GM12878 (cell line): ENCODE measurements around the gene MT3. TPM values are rescaled to one million over a fixed set of nuclear protein-coding genes. Genes with fewer than 3 reads are reported as not detected.

Source experiments
- ATAC-seq: fragments of 200-7000 bp; cut with Tn5 transposase; 3 replicates; pipeline ENCODE4 v1.9.1; 2020; ENCODE audit warnings: mild to moderate bottlenecking, moderate library complexity
- BruUV-seq: library from RNA; stranded (reverse); fragments of 400-500 nt; replicated peaks from 2 replicates; lab custom pipeline; 2021; lab: Mats Ljungman, UMichigan
- CTCF ChIA-PET: fragments of 300-600 bp; sonication (Branson Sonifier 250); formaldehyde crosslinking; extraction: SDS; loops from one replicate; lab custom pipeline; 2021; ENCODE audit warnings: inconsistent platforms; lab: Yijun Ruan, JAX
- POLR2A ChIA-PET: fragments of 350-600 bp; formaldehyde crosslinking; extraction: SDS; loops from one replicate; lab custom pipeline; 2021; ENCODE audit warnings: inconsistent platforms; lab: Charles Lee
- RAD21 ChIA-PET: fragments of 300-600 bp; sonication (Branson Sonifier 250); formaldehyde crosslinking; loops from one replicate; lab custom pipeline; 2023; ENCODE audit warnings: antibody characterized with exemption; ENCODE audit not compliant: unreplicated experiment; lab: Charles Lee
- SMC1A ChIA-PET: fragments of 300-600 bp; sonication (Branson Sonifier 250); formaldehyde crosslinking; loops from one replicate; lab custom pipeline; 2023; ENCODE audit not compliant: unreplicated experiment, uncharacterized antibody; lab: Charles Lee
- DNase-seq: peaks from one replicate; pipeline ENCODE4 v3.0.0-alpha.2; 2011; ENCODE audit warnings: low read depth, low spot score
- FAIRE-seq: peaks from 3 replicates; lab custom pipeline; 2011; peaks lifted over from hg19 to GRCh38; lab: Jason Lieb, UNC
- H2AFZ ChIP-seq: 2 replicates; pipeline ENCODE4 v1.6.0; 2011; ENCODE audit warnings: low read depth, low read length, control low read depth; ENCODE audit not compliant: control insufficient read depth
- H3K27ac ChIP-seq: 2 replicates; pipeline ENCODE4 v1.5.1; 2011; ENCODE audit warnings: control low read depth; ENCODE audit not compliant: control insufficient read depth, insufficient read depth
- H3K27me3 ChIP-seq, 2 experiments: replicated peaks in 1 of 2; 2 replicates each; pipeline versions ENCODE4 v1.6.0 to v1.6.1; 2011; ENCODE audit warnings: low read length in 1 of 2; ENCODE audit not compliant: control insufficient read depth in 2 of 2, insufficient read depth in 2 of 2
- H3K36me3 ChIP-seq, 2 experiments: 2 replicates each; pipeline ENCODE4 v1.5.1; 2011; ENCODE audit warnings: low read length in 1 of 2; ENCODE audit not compliant: control insufficient read depth in 2 of 2, insufficient read depth in 2 of 2
- H3K4me1 ChIP-seq: 2 replicates; pipeline ENCODE4 v1.6.1; 2011; ENCODE audit warnings: mild to moderate bottlenecking, low read length, moderate library complexity, mixed read lengths; ENCODE audit not compliant: control insufficient read depth, insufficient read depth
- H3K4me2 ChIP-seq: 2 replicates; pipeline ENCODE4 v1.6.0; 2011; ENCODE audit warnings: control low read depth; ENCODE audit not compliant: control insufficient read depth, insufficient read depth
- H3K4me3 ChIP-seq: fragments of 200-600 bp; sonication (generic); 2 replicates; pipeline ENCODE4 v1.5.1; 2016
- H3K79me2 ChIP-seq: 2 replicates; pipeline ENCODE4 v1.6.0; 2011; ENCODE audit warnings: low read length; ENCODE audit not compliant: control insufficient read depth, insufficient read depth
- H3K9ac ChIP-seq: 2 replicates; pipeline ENCODE4 v1.8.0; 2011; ENCODE audit warnings: low read length, control low read depth, mixed read lengths; ENCODE audit not compliant: control insufficient read depth, insufficient read depth
- H3K9me3 ChIP-seq: replicated peaks from 3 replicates; pipeline ENCODE4 v1.5.1; 2011; ENCODE audit warnings: mild to moderate bottlenecking, low read length; ENCODE audit not compliant: control insufficient read depth, insufficient read depth
- H4K20me1 ChIP-seq: 2 replicates; pipeline ENCODE4 v1.6.0; 2011; ENCODE audit not compliant: control insufficient read depth, insufficient read depth
- ASH2L ChIP-seq: fragments of 300-600, 200-600 bp; sonication (generic); IDR thresholded peaks from 2 replicates; pipeline ENCODE4 v1.6.1; 2017; ENCODE audit warnings: low read depth, mild to moderate bottlenecking, borderline replicate concordance
- EED ChIP-seq: sonication (generic); IDR thresholded peaks from 2 replicates; pipeline ENCODE4 v1.6.1; 2016; ENCODE audit warnings: antibody characterized with exemption, low read depth
- FOXM1 ChIP-seq: IDR thresholded peaks from 2 replicates; pipeline ENCODE4 v1.6.1; 2012; ENCODE audit warnings: low read depth, mild to moderate bottlenecking, inconsistent platforms, low read length, moderate library complexity
- HDGF ChIP-seq: fragments of 450-650 bp; IDR thresholded peaks from 2 replicates; pipeline ENCODE4 v1.6.1; 2016; ENCODE audit warnings: antibody characterized with exemption
- NR2F1 ChIP-seq: fragments of 450-650 bp; conservative IDR thresholded peaks from 2 replicates; pipeline ENCODE4 v1.6.1; 2017; ENCODE audit warnings: mild to moderate bottlenecking
- PAX5 ChIP-seq: IDR thresholded peaks from 2 replicates; pipeline ENCODE4 v1.6.1; 2011; ENCODE audit warnings: low read depth, low read length, borderline replicate concordance
- PML ChIP-seq: IDR thresholded peaks from 2 replicates; pipeline ENCODE4 v1.6.1; 2012; ENCODE audit warnings: low read length, inconsistent platforms
- SRF ChIP-seq, 2 experiments: IDR thresholded peaks; 2 replicates each; pipeline ENCODE4 v1.6.1; 2011; ENCODE audit warnings: low read depth in 2 of 2, low read length in 2 of 2, mild to moderate bottlenecking in 1 of 2, moderate library complexity in 1 of 2
- SUPT20H ChIP-seq: IDR thresholded peaks from 2 replicates; pipeline ENCODE4 v1.6.1; 2011; ENCODE audit warnings: low read depth, mild to moderate bottlenecking, low read length, moderate library complexity, borderline replicate concordance; ENCODE audit not compliant: control insufficient read depth
- WGBS: methylation state at CpG from one replicate; pipeline ENCODE4 v1.1.6; 2016; ENCODE audit warnings: low lambda C conversion rate; ENCODE audit not compliant: insufficient replicate concordance, insufficient coverage; ENCODE audit errors: missing lambda C conversion rate; 5-methylcytosine and 5-hydroxymethylcytosine counted together
- in situ Hi-C: fragments of 300-500 bp; cut with MboI; formaldehyde crosslinking; loops from 9 replicates; pipeline ENCODE4 v1.14.3; 2018; ENCODE audit warnings: mixed read lengths
- intact Hi-C: fragments of 100-400 bp; cut with micrococcal nuclease; formaldehyde crosslinking; loops from one replicate; pipeline ENCODE4 v1.14.2; 2022; ENCODE audit not compliant: unreplicated experiment
- polyA plus RNA-seq, 11 experiments: library from polyadenylated mRNA; depleted of rRNA in 4 of 11; unstranded in 6 of 11; stranded (reverse) in 5 of 11; fragments of >200 nt; fragmentation: Nextera tagmentation in 4 of 11; fragmentation: Illumina TruSeq in 1 of 11; extraction: Ambion mirVana in 4 of 11; extraction: Trizol in 1 of 11; gene quantifications; 1 replicate in 1 of 11; 2 replicates in 10 of 11; pipeline versions ENCODE4 v1.2.1 to v1.2.3, GENCODE V29; 2011 to 2016; ENCODE audit warnings: inconsistent platforms in 2 of 11, missing spikeins in 2 of 11, low read depth in 1 of 11
- total RNA-seq, 4 experiments: library from RNA; depleted of rRNA in 3 of 4; stranded (reverse); fragments of >200 nt in 3 of 4; fragmentation: Illumina TruSeq in 1 of 4; extraction: Trizol in 1 of 4; gene quantifications; 2 replicates each; pipeline versions ENCODE4 v1.2.1 to v1.2.3, GENCODE V29; 2013 to 2021
- TF ChIP-seq, protein P1 (sequence below): IDR thresholded peaks from 2 replicates; pipeline ENCODE4 v1.6.1; 2011; ENCODE audit warnings: low read depth, mild to moderate bottlenecking, low read length, moderate library complexity, borderline replicate concordance; ENCODE audit errors: extremely low read depth
- TF ChIP-seq, protein P2 (sequence below): fragments of 450-650 bp; IDR thresholded peaks from 2 replicates; pipeline ENCODE4 v1.6.1; 2017; ENCODE audit warnings: mild to moderate bottlenecking, moderate library complexity

MT3 gene
- total and polyA plus RNA-seq, 10 of the 15 experiments (the other 5 are each of a cell fraction or from before 2014, with no cell fraction given) = 0.41 TPM; not detected in 9

DNA sequence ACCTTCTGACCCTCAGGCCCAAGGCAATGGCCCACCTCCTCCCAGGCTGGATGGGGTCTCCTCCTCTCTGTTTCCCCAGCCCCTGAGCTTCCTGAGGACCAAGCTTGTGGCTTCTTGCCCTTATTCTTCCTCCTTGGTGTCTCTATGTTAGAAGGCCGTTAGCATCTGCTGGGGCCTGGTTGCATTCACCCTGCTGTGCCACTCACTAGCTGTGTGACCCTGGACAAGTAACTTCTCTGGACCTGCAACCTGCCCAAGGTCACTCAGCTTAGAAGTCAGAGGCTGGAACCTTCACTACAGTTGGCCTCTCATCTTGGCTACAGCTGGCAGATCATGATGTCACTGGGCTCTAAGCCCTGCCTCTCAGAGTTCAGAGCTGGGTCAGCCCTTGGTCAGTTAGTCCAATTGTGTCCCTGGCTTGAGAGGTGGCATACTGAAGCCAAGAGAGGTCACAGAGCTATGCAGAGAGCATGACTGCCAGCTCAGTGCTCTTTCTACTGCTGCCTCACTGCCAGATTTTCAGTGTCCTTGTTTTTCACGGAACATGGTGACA lies 22.0 kb downstream of the MT3 start:
- no peaks in the 10 kb centered on the region; a peak in 1 of 4 replicates for H3K27me3 ChIP-seq
- DNase-seq (no peak), ATAC-seq (peak; percentile 6), FAIRE-seq (no peak)
- H2AFZ ChIP-seq = no peak overlapping the region
- ChIA-PET RAD21 (interaction anchor here (0.9 to 4.6 kb wide), 5 partner anchors 14 to 93 kb away, joined by 3 to 23 read pairs (median 3); partner anchors contain the start of genes MT1E and MT1X), CTCF (interaction anchor here (1.3 to 10.0 kb wide), 5 partner anchors 10 to 91 kb away, joined by 3 to 77 read pairs (median 7); no protein-coding TSS in a partner anchor), POLR2A (interaction anchor here (1.0 to 2.0 kb wide), 3 partner anchors 13 to 19 kb away, joined by 4 to 5 read pairs (median 4); partner anchors contain the start of gene MT1E), SMC1A (interaction anchor here (1.1 to 4.6 kb wide), 7 partner anchors 9 to 90 kb away, joined by 3 to 27 read pairs (median 4); no protein-coding TSS in a partner anchor)
- no peak overlapping the region for H3K4me3 ChIP-seq
- WGBS = 79% methylated on average over 2 of the region's 2 CpGs
- peaks cover 29% of the 10 kb centered on the region for H3K4me1 ChIP-seq
- H3K36me3 ChIP-seq = no peaks in the 10 kb centered on the region
- TF ChIP-seq SUPT20H = no peak
- 0 out of 2 replicates have a peak, but pooled peaks have one; percentile 16 for TF ChIP-seq NR2F1
- no peak for TF ChIP-seq SRF (IDR thresholded peaks at IDR 0.05; ENCODE audit: low read depth in 2 of 2, low read length in 2 of 2)
- TF ChIP-seq PML = no peak
- intact Hi-C loops = no loop called here
- in situ Hi-C loops = no loop called here
- no peak overlapping the region for H3K4me2 ChIP-seq
- no peaks in the 10 kb centered on the region for H3K79me2 ChIP-seq
- H3K9ac ChIP-seq = no peak overlapping the region
- no peak overlapping the region for H3K27ac ChIP-seq
- no peaks in the 10 kb centered on the region for H4K20me1 ChIP-seq
- BruUV-seq = no TSS peak
- no peaks in the 10 kb centered on the region for H3K9me3 ChIP-seq

- Histone ChIP-seq H3K4me1 (peaks cover 26% of the 10 kb centered on the region), H3K9me3 (no peaks in the 10 kb centered on the region), H3K27me3 (peaks cover 0 to 5% of the 10 kb centered on the region in 2 experiments; a peak in 2 of 4 replicates), H3K4me2 (no peak overlapping the region), H3K36me3 (no peaks in the 10 kb centered on the region), H3K79me2 (no peaks in the 10 kb centered on the region), H2AFZ (no peak overlapping the region), H4K20me1 (no peaks in the 10 kb centered on the region), H3K27ac (no peak overlapping the region), H3K4me3 (no peak overlapping the region), H3K9ac (no peak overlapping the region)
- ChIA-PET CTCF (interaction anchor here (3.5 kb wide), 1 partner anchor 13 kb away, joined by 20 read pairs; no protein-coding TSS in a partner anchor), POLR2A (interaction anchor here (0.6 kb wide), 1 partner anchor 849 kb away, joined by 3 read pairs; the partner anchor contains the start of gene POLR2C), SMC1A (interaction anchor here (1.2 to 3.4 kb wide), 4 partner anchors 9 to 88 kb away, joined by 5 to 13 read pairs (median 6); no protein-coding TSS in a partner anchor), RAD21 (interaction anchor here (3.1 kb wide), 1 partner anchor 88 kb away, joined by 17 read pairs; no protein-coding TSS in a partner anchor)
- in situ Hi-C loops (no loop called here), intact Hi-C loops (no loop called here)
- ATAC-seq = no peak
- no peak for FAIRE-seq
- no peak for DNase-seq
- no TSS peak for BruUV-seq
- TF ChIP-seq EED = no peak
- TF ChIP-seq, protein P1, sequence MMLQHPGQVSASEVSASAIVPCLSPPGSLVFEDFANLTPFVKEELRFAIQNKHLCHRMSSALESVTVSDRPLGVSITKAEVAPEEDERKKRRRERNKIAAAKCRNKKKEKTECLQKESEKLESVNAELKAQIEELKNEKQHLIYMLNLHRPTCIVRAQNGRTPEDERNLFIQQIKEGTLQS = no peak
- no peak for TF ChIP-seq ASH2L
- TF ChIP-seq, protein P2, sequence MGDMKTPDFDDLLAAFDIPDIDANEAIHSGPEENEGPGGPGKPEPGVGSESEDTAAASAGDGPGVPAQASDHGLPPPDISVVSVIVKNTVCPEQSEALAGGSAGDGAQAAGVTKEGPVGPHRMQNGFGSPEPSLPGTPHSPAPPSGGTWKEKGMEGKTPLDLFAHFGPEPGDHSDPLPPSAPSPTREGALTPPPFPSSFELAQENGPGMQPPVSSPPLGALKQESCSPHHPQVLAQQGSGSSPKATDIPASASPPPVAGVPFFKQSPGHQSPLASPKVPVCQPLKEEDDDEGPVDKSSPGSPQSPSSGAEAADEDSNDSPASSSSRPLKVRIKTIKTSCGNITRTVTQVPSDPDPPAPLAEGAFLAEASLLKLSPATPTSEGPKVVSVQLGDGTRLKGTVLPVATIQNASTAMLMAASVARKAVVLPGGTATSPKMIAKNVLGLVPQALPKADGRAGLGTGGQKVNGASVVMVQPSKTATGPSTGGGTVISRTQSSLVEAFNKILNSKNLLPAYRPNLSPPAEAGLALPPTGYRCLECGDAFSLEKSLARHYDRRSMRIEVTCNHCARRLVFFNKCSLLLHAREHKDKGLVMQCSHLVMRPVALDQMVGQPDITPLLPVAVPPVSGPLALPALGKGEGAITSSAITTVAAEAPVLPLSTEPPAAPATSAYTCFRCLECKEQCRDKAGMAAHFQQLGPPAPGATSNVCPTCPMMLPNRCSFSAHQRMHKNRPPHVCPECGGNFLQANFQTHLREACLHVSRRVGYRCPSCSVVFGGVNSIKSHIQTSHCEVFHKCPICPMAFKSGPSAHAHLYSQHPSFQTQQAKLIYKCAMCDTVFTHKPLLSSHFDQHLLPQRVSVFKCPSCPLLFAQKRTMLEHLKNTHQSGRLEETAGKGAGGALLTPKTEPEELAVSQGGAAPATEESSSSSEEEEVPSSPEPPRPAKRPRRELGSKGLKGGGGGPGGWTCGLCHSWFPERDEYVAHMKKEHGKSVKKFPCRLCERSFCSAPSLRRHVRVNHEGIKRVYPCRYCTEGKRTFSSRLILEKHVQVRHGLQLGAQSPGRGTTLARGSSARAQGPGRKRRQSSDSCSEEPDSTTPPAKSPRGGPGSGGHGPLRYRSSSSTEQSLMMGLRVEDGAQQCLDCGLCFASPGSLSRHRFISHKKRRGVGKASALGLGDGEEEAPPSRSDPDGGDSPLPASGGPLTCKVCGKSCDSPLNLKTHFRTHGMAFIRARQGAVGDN = no peak
- TF ChIP-seq FOXM1 = no peak
- TF ChIP-seq HDGF = no peak
- TF ChIP-seq PAX5 = no peak
These were observed 24.4 kb downstream of the MT3 start for GRCh38 chr16:56613706-56614105.
